M059J (cell line): ENCODE measurements around the gene MICB. TPM values are rescaled to one million over a fixed set of nuclear protein-coding genes. Genes with fewer than 3 reads are reported as not detected.
A peak's percentile ranks its signal among the peaks of the same experiment; 100 is the strongest.
"Not testable (repeated sequence)": the region's sequence is repeated elsewhere in the genome, so short reads cannot be mapped to it uniquely, and the experiment has no call there.

Experiments
- DNase-seq: peaks from one replicate; pipeline ENCODE4 v3.0.0-alpha.2; 2012; ENCODE audit warnings: low read depth
- total RNA-seq: library from RNA; depleted of rRNA; stranded (reverse); fragments of >200 nt; shearing (Covaris generic); gene quantifications from 2 replicates; pipeline ENCODE4 v1.2.3, GENCODE V29; 2014

The MICB gene
- total RNA-seq, 1 experiment from 2014 or later = 59.9 TPM

GRCh38 chr6:31509036-31509435 is 11.1 kb downstream of the MICB start:
- not testable (repeated sequence) for DNase-seq

- peak; percentile 57 for DNase-seq
Observed at GRCh38 chr6:31510007-31510406, 12.1 kb downstream of the MICB start.

GRCh38 chr6:31513456-31514165 is 15.7 kb downstream of the MICB start:
- DNase-seq = peak; percentile 89

- no peak for DNase-seq
Observed at GRCh38 chr6:31521835-31522234, 23.9 kb downstream of the MICB start.

GRCh38 chr6:31525553-31525931 is 27.6 kb downstream of the MICB start:
- DNase-seq = no peak

- peak; percentile 86 for DNase-seq
Observed at GRCh38 chr6:31525932-31526591, 28.1 kb downstream of the MICB start.

- peak; percentile 29 for DNase-seq
Observed at GRCh38 chr6:31528307-31528777, 30.4 kb downstream of the MICB start.

- peak; percentile 22 for DNase-seq
Observed at GRCh38 chr6:31528821-31529328, 30.9 kb downstream of the MICB start, which contains the start of gene MCCD1. Gene MCCD1 (plus strand): TSS chr6:31528962. CDS start chr6:31529015, 53 bp downstream.

- DNase-seq = peak; percentile 55
Observed at GRCh38 chr6:31529329-31530150, 31.6 kb downstream of the MICB start.

- DNase-seq = peak; percentile 30
Observed at GRCh38 chr6:31530659-31531058, 32.7 kb downstream of the MICB start.

- no peak for DNase-seq
Observed at GRCh38 chr6:31531162-31531561, 33.2 kb downstream of the MICB start.

- DNase-seq = no peak
Observed at GRCh38 chr6:31531771-31532643, 34.1 kb downstream of the MICB start.

- no peak for DNase-seq
Observed at GRCh38 chr6:31532644-31533454, 34.9 kb downstream of the MICB start.

- DNase-seq = no peak
Observed at GRCh38 chr6:31533455-31533841, 35.5 kb downstream of the MICB start.

- DNase-seq = no peak
Observed at GRCh38 chr6:31534011-31534410, 36.1 kb downstream of the MICB start.

GRCh38 chr6:31534521-31535040 is 36.6 kb downstream of the MICB start:
- no peak for DNase-seq

GRCh38 chr6:31535538-31536324 is 37.8 kb downstream of the MICB start:
- DNase-seq = no peak

GRCh38 chr6:31538805-31539400 is 41.0 kb downstream of the MICB start:
- no peak for DNase-seq

- DNase-seq = no peak
Observed at GRCh38 chr6:31540640-31541039, 42.7 kb downstream of the MICB start.
